GM12878 (cell line): ENCODE data around the gene SLC19A2. TPM values are rescaled to one million over a fixed set of nuclear protein-coding genes. Genes with fewer than 3 reads are reported as not detected.

Source experiments
- ASH2L ChIP-seq: fragments of 300-600, 200-600 bp; sonication (generic); IDR thresholded peaks from 2 replicates; pipeline ENCODE4 v1.6.1; 2017; ENCODE audit warnings: low read depth, mild to moderate bottlenecking, borderline replicate concordance
- BCL11A ChIP-seq: IDR thresholded peaks from 2 replicates; pipeline ENCODE4 v1.6.1; 2011; ENCODE audit warnings: low read depth, low read length
- BRCA1 ChIP-seq: IDR thresholded peaks from 2 replicates; pipeline ENCODE4 v1.6.1; 2011; ENCODE audit warnings: low read depth, low read length, improper control_type of control experiment
- MXI1 ChIP-seq: fragments of 150-350 bp; IDR thresholded peaks from 2 replicates; pipeline ENCODE4 v1.6.1; 2011; ENCODE audit warnings: low read depth, mild to moderate bottlenecking, inconsistent platforms, low read length, improper control_type of control experiment
- NFYB ChIP-seq: IDR thresholded peaks from 2 replicates; pipeline ENCODE4 v1.6.1; 2011; ENCODE audit warnings: low read depth, mild to moderate bottlenecking, low read length, improper control_type of control experiment, moderate library complexity; ENCODE audit not compliant: insufficient read depth
- NKRF ChIP-seq: fragments of 450-650 bp; conservative IDR thresholded peaks from 2 replicates; pipeline ENCODE4 v1.6.1; 2017; ENCODE audit warnings: mild to moderate bottlenecking, moderate library complexity
- SMARCA5 ChIP-seq: fragments of 450-650 bp; IDR thresholded peaks from 2 replicates; pipeline ENCODE4 v1.6.1; 2017; ENCODE audit warnings: mild to moderate bottlenecking
- SP1 ChIP-seq: IDR thresholded peaks from one replicate; pipeline ENCODE4 v1.6.1; 2011; ENCODE audit warnings: low read depth, low read length
- SPI1 ChIP-seq: IDR thresholded peaks from 2 replicates; pipeline ENCODE4 v1.6.1; 2011; ENCODE audit warnings: low read depth, mild to moderate bottlenecking, low read length, moderate library complexity, borderline replicate concordance; ENCODE audit not compliant: insufficient read depth
- TCF3 ChIP-seq: IDR thresholded peaks from 2 replicates; pipeline ENCODE4 v1.6.1; 2012; ENCODE audit warnings: low read depth, mild to moderate bottlenecking, low read length, borderline replicate concordance; ENCODE audit not compliant: insufficient read depth
- YBX1 ChIP-seq: fragments of 450-650 bp; IDR thresholded peaks from 2 replicates; pipeline ENCODE4 v1.6.1; 2016; ENCODE audit warnings: antibody characterized with exemption
- polyA plus RNA-seq, 11 experiments: library from polyadenylated mRNA; depleted of rRNA in 4 of 11; unstranded in 6 of 11; stranded (reverse) in 5 of 11; fragments of >200 nt; fragmentation: Nextera tagmentation in 4 of 11; fragmentation: Illumina TruSeq in 1 of 11; extraction: Ambion mirVana in 4 of 11; extraction: Trizol in 1 of 11; gene quantifications; 1 replicate in 1 of 11; 2 replicates in 10 of 11; pipeline versions ENCODE4 v1.2.1 to v1.2.3, GENCODE V29; 2011 to 2016; ENCODE audit warnings: inconsistent platforms in 2 of 11, missing spikeins in 2 of 11, low read depth in 1 of 11
- total RNA-seq, 4 experiments: library from RNA; depleted of rRNA in 3 of 4; stranded (reverse); fragments of >200 nt in 3 of 4; fragmentation: Illumina TruSeq in 1 of 4; extraction: Trizol in 1 of 4; gene quantifications; 2 replicates each; pipeline versions ENCODE4 v1.2.1 to v1.2.3, GENCODE V29; 2013 to 2021

SLC19A2 gene
- total and polyA plus RNA-seq, 10 of the 15 experiments (the other 5 are each of a cell fraction or from before 2014, with no cell fraction given), result 1.2 to 7.8 (median 2.5) TPM

- TF ChIP-seq TCF3 (no peak), SPI1 (no peak), ASH2L (no peak), SP1 (no peak), SMARCA5 (no peak), NKRF (no peak), NFYB (no peak), BCL11A (no peak), YBX1 (no peak), MXI1 (no peak), BRCA1 (no peak)
Measured at GRCh38 chr1:169509354-169509753, 23.6 kb upstream of the SLC19A2 start (continued).
